CD14-positive monocyte (primary cell): ENCODE measurements around the gene RNASE12. TPM values are rescaled to one million over a fixed set of nuclear protein-coding genes. Genes with fewer than 3 reads are reported as not detected.
A peak's percentile ranks its signal among the peaks of the same experiment; 100 is the strongest.

Experiments used
- DNase-seq, 3 donors: peaks; one replicate each; pipeline ENCODE4 v3.0.0-alpha.2; 2011 to 2022
- H2AFZ ChIP-seq: 2 replicates; pipeline ENCODE4 v1.6.0; 2012; ENCODE audit warnings: mild to moderate bottlenecking, low read depth, low read length, inconsistent platforms; ENCODE audit not compliant: insufficient read depth, poor library complexity, severe bottlenecking
- H3K27ac ChIP-seq, 2 donors: 1 replicate in 1 of 2; 2 replicates in 1 of 2; pipeline ENCODE4 v1.5.1; 2012 to 2013; ENCODE audit warnings: low read length in 2 of 2, control low read depth in 1 of 2, inconsistent platforms in 1 of 2, low read depth in 1 of 2, mild to moderate bottlenecking in 1 of 2
- H3K27me3 ChIP-seq, 2 donors: one replicate each; pipeline versions ENCODE4 v1.6.0 to v1.6.1; 2011 to 2013; ENCODE audit warnings: low read length in 2 of 2; ENCODE audit not compliant: control insufficient read depth in 2 of 2, insufficient read depth in 2 of 2
- H3K36me3 ChIP-seq, 2 donors: replicated peaks in 1 of 2; 1 replicate in 1 of 2; 2 replicates in 1 of 2; pipeline versions ENCODE4 v1.5.1 to v1.6.1; 2012 to 2013; ENCODE audit warnings: low read length in 2 of 2, control low read depth in 1 of 2, inconsistent platforms in 1 of 2, mild to moderate bottlenecking in 1 of 2; ENCODE audit not compliant: insufficient read depth in 2 of 2, control insufficient read depth in 1 of 2
- H3K4me1 ChIP-seq, 2 donors: 1 replicate in 1 of 2; 2 replicates in 1 of 2; pipeline versions ENCODE4 v1.5.1 to v1.6.1; 2012 to 2013; ENCODE audit warnings: low read length in 2 of 2, control low read depth in 1 of 2, inconsistent platforms in 1 of 2, mild to moderate bottlenecking in 1 of 2, moderate library complexity in 1 of 2; ENCODE audit not compliant: insufficient read depth in 2 of 2, control insufficient read depth in 1 of 2
- H3K4me2 ChIP-seq: replicated peaks from 2 replicates; pipeline ENCODE3; 2012; ENCODE audit warnings: low read length, moderate library complexity, mild to moderate bottlenecking; ENCODE audit not compliant: poor library complexity, severe bottlenecking; ENCODE audit errors: extremely low read depth
- H3K4me3 ChIP-seq, 3 experiments: fragments of 200-600 bp in 1 of 3; sonication (generic) in 1 of 3; replicated peaks in 1 of 3; 1 replicate in 2 of 3; 2 replicates in 1 of 3; pipeline ENCODE4 v1.5.1; 2011 to 2013; ENCODE audit warnings: low read length in 3 of 3, mild to moderate bottlenecking in 3 of 3, control low read depth in 2 of 3, low read depth in 2 of 3, inconsistent platforms in 1 of 3, moderate library complexity in 1 of 3
- H3K79me2 ChIP-seq: 2 replicates; pipeline ENCODE4 v1.6.0; 2012; ENCODE audit warnings: mild to moderate bottlenecking, control low read depth, inconsistent platforms, low read length, moderate library complexity; ENCODE audit not compliant: insufficient read depth
- H3K9ac ChIP-seq: 2 replicates; pipeline ENCODE4 v1.6.0; 2017; ENCODE audit warnings: low read length, mild to moderate bottlenecking; ENCODE audit not compliant: insufficient read depth, poor library complexity, severe bottlenecking
- H3K9me3 ChIP-seq, 2 donors: replicated peaks in 1 of 2; 1 replicate in 1 of 2; 2 replicates in 1 of 2; pipeline versions ENCODE4 v1.5.1 to v1.6.1; 2012 to 2013; ENCODE audit warnings: low read length in 2 of 2, control low read depth in 1 of 2; ENCODE audit not compliant: control insufficient read depth in 1 of 2, insufficient read depth in 1 of 2
- H4K20me1 ChIP-seq: 2 replicates; pipeline ENCODE4 v1.6.0; 2012; ENCODE audit warnings: mild to moderate bottlenecking, low read length, control low read depth, moderate library complexity; ENCODE audit not compliant: insufficient read depth
- H3K27ac Mint-ChIP-seq, 7 donors: one replicate each; pipeline ENCODE4 v1.8.0; 2020; ENCODE audit warnings: mild to moderate bottlenecking in 7 of 7, mixed read lengths in 7 of 7, moderate library complexity in 6 of 7, inconsistent platforms in 2 of 7
- H3K27me3 Mint-ChIP-seq, 3 donors: one replicate each; pipeline ENCODE4 v1.8.0; 2021 to 2022; ENCODE audit warnings: low read depth in 3 of 3, mild to moderate bottlenecking in 3 of 3, mixed read lengths in 3 of 3, moderate library complexity in 3 of 3, inconsistent platforms in 1 of 3
- H3K36me3 Mint-ChIP-seq, 2 donors: one replicate each; pipeline ENCODE4 v1.8.0; 2020; ENCODE audit warnings: mixed read lengths in 2 of 2, inconsistent platforms in 1 of 2, mild to moderate bottlenecking in 1 of 2
- H3K4me1 Mint-ChIP-seq: one replicate; pipeline ENCODE4 v1.8.0; 2020; ENCODE audit warnings: mild to moderate bottlenecking, mixed read lengths
- H3K4me3 Mint-ChIP-seq, 2 donors: one replicate each; pipeline ENCODE4 v1.8.0; 2020; ENCODE audit warnings: mild to moderate bottlenecking in 2 of 2, mixed read lengths in 2 of 2, moderate library complexity in 1 of 2
- H3K9me3 Mint-ChIP-seq, 7 donors: one replicate each; pipeline ENCODE4 v1.8.0; 2020 to 2022; ENCODE audit warnings: mixed read lengths in 7 of 7, mild to moderate bottlenecking in 6 of 7, moderate library complexity in 6 of 7, inconsistent platforms in 2 of 7
- CTCF ChIP-seq: fragments of 200-600 bp; IDR thresholded peaks from one replicate; pipeline ENCODE4 v1.8.0; 2022; ENCODE audit warnings: antibody characterized with exemption, mild to moderate bottlenecking
- WGBS: methylation state at CpG from one replicate; pipeline ENCODE4 v1.1.5; 2013; ENCODE audit warnings: missing lambda C conversion rate; ENCODE audit not compliant: insufficient coverage; 5-methylcytosine and 5-hydroxymethylcytosine counted together
- intact Hi-C, 2 donors: fragments of 100-400 bp; cut with micrococcal nuclease; formaldehyde crosslinking; loops; one replicate each; pipeline versions ENCODE4 v1.15.0 to v1.15.1; 2023
- polyA plus RNA-seq, 3 donors: library from polyadenylated mRNA; depleted of rRNA in 1 of 3; unstranded in 2 of 3; stranded (reverse) in 1 of 3; fragments of 300-500 nt in 2 of 3; fragments of >200 nt in 1 of 3; fragmentation: Illumina TruSeq in 2 of 3; gene quantifications; 1 replicate in 2 of 3; 2 replicates in 1 of 3; pipeline ENCODE4 v1.2.3, GENCODE V29; 2012 to 2021

The RNASE12 gene
- polyA plus RNA-seq, 3 donors, result not detected

GRCh38 chr14:20606190-20606901, 15.2 kb upstream of the RNASE12 start:
- H3K4me3 ChIP-seq, result no peak overlapping the region
- H3K36me3 ChIP-seq, result no peaks in the 10 kb centered on the region
- intact Hi-C loops, result no loop called here
- H3K4me1 Mint-ChIP-seq, result peaks cover 11% of the 10 kb centered on the region
- no peak overlapping the region for H3K4me2 ChIP-seq
- no peaks in the 10 kb centered on the region for H3K27me3 ChIP-seq
- no peaks in the 10 kb centered on the region for H3K9me3 Mint-ChIP-seq
- DNase-seq, result no peak
- H3K79me2 ChIP-seq, result no peaks in the 10 kb centered on the region
- WGBS, result 40% methylated on average over 7 of the region's 8 CpGs
- no peak overlapping the region for H3K27ac ChIP-seq
- no peaks in the 10 kb centered on the region for H3K36me3 Mint-ChIP-seq
- no peaks in the 10 kb centered on the region for H3K9me3 ChIP-seq
- H3K4me3 Mint-ChIP-seq, result no peak overlapping the region
- no peaks in the 10 kb centered on the region for H3K27me3 Mint-ChIP-seq
- no peak overlapping the region for H3K27ac Mint-ChIP-seq
- no peaks in the 10 kb centered on the region for H4K20me1 ChIP-seq
- peaks cover 13 to 17% of the 10 kb centered on the region in 2 donors for H3K4me1 ChIP-seq
- H2AFZ ChIP-seq, result no peak overlapping the region
- H3K9ac ChIP-seq, result no peak overlapping the region
- peak; percentile 13 for TF ChIP-seq CTCF

- Histone ChIP-seq H3K27me3 (no peaks in the 10 kb centered on the region), H3K36me3 (no peaks in the 10 kb centered on the region), H3K4me1 (peaks cover 3 to 6% of the 10 kb centered on the region in 2 donors), H4K20me1 (no peaks in the 10 kb centered on the region), H3K4me2 (no peak overlapping the region), H3K27ac (no peak overlapping the region), H3K4me3 (no peak overlapping the region), H3K9ac (no peak overlapping the region), H3K9me3 (no peaks in the 10 kb centered on the region), H3K79me2 (no peaks in the 10 kb centered on the region), H2AFZ (no peak overlapping the region)
- no peak overlapping the region for H3K4me3 Mint-ChIP-seq
- H3K36me3 Mint-ChIP-seq, result no peaks in the 10 kb centered on the region
- intact Hi-C loops, result no loop called here
- peaks cover 14% of the 10 kb centered on the region for H3K4me1 Mint-ChIP-seq
- peaks cover 0 to 3% (median 0%) of the 10 kb centered on the region in 3 donors for H3K27me3 Mint-ChIP-seq
- H3K27ac Mint-ChIP-seq, result no peak overlapping the region
- H3K9me3 Mint-ChIP-seq, result no peaks in the 10 kb centered on the region
- DNase-seq, result no peak
- TF ChIP-seq CTCF, result no peak
- 78% methylated on average over 13 of the region's 13 CpGs for WGBS
These were observed 12.9 kb upstream of the RNASE12 start for GRCh38 chr14:20603813-20604690.
